Epithelial cell of proximal tubule (primary cell): ENCODE results near the gene OR9A4. TPM values are rescaled to one million over a fixed set of nuclear protein-coding genes. Genes with fewer than 3 reads are reported as not detected.

Experiments used
- DNase-seq: peaks from one replicate; pipeline ENCODE4 v3.0.0-alpha.2; 2011; ENCODE audit warnings: low read depth
- H3K4me3 ChIP-seq: 2 replicates; pipeline ENCODE4 v1.5.1; 2011; ENCODE audit warnings: low read depth, mild to moderate bottlenecking, low read length
- total RNA-seq: library from RNA; depleted of rRNA; stranded (reverse); fragments of >200 nt; gene quantifications from 2 replicates; pipeline ENCODE4 v1.2.3, GENCODE V29; 2015
- TF ChIP-seq, protein P1 (sequence below): conservative IDR thresholded peaks from 2 replicates; pipeline ENCODE4 v1.5.1; 2012; ENCODE audit warnings: low read depth, mild to moderate bottlenecking, low read length

OR9A4 gene, protein sequence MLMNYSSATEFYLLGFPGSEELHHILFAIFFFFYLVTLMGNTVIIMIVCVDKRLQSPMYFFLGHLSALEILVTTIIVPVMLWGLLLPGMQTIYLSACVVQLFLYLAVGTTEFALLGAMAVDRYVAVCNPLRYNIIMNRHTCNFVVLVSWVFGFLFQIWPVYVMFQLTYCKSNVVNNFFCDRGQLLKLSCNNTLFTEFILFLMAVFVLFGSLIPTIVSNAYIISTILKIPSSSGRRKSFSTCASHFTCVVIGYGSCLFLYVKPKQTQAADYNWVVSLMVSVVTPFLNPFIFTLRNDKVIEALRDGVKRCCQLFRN
- total RNA-seq: not detected in 2 replicates

DNA sequence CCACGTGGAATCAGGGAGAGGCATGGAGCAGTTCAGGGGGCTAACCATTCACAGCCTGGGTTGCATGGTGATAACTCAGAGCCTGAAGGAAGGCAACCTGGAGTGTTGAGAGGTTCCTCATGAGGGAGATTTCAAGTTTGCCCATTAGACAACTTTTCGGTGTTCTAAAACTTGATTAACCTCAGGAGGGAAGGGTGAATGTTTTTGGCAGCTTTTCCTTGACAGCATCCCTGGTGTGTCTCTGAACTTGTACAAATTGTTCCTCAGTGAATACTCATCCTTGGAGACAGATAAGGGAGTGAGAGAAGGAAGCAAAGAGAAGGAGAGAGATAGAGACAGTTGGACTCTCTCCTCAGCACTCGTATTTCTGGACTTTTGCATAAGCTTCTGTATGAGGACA is at the start of gene OR9A4:
Gene OR9A4, plus strand, starts transcription at position 301 of the 400 bp plus-strand sequence. CDS start 2,477 bp downstream, outside the sequence.
- no peak for DNase-seq
- TF ChIP-seq, protein P1, sequence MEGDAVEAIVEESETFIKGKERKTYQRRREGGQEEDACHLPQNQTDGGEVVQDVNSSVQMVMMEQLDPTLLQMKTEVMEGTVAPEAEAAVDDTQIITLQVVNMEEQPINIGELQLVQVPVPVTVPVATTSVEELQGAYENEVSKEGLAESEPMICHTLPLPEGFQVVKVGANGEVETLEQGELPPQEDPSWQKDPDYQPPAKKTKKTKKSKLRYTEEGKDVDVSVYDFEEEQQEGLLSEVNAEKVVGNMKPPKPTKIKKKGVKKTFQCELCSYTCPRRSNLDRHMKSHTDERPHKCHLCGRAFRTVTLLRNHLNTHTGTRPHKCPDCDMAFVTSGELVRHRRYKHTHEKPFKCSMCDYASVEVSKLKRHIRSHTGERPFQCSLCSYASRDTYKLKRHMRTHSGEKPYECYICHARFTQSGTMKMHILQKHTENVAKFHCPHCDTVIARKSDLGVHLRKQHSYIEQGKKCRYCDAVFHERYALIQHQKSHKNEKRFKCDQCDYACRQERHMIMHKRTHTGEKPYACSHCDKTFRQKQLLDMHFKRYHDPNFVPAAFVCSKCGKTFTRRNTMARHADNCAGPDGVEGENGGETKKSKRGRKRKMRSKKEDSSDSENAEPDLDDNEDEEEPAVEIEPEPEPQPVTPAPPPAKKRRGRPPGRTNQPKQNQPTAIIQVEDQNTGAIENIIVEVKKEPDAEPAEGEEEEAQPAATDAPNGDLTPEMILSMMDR: no peak
- H3K4me3 ChIP-seq: no peak within 1 kb of the TSS

DNA sequence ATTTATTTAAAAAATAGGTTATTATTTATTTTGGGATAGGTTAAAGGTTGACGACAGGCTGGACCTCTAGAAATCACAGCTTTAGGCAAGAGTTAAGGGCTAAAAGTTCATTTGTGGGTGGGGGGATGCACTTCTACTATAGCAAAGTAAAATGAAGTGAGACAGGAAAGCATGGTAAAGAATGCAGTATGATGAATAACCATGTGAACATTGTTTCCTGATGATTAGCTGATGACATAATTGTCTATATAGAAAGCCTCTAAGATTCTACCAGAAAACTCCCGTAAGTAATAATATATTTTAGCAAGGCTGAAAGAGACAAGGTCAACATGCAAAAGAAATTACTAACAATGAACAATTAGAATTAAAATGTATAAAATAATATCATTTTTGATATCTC is 49.2 kb upstream of the OR9A4 start:
- TF ChIP-seq, protein P1: no peak
- no peak overlapping the region for H3K4me3 ChIP-seq
- no peak for DNase-seq

DNA sequence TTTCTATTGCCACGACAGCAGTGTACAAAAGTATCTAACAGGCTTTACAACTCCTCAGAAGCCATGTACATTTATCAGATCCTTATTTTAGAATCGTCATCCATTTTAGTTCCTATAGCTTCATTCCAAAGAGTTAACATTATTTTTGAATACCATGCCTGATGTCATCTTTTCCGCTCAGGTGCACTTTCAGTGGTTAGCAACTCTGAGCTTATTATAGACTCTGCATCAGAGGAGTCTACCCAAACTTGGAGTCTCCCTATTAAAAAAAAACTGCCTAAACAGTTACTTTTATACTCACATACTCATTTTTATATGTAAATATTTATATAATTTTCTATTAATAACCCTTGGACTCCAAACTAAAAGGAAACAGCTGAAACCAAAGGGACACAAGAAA is 43.3 kb upstream of the OR9A4 start:
- H3K4me3 ChIP-seq: no peak overlapping the region
- DNase-seq: no peak
- TF ChIP-seq, protein P1: no peak

DNA sequence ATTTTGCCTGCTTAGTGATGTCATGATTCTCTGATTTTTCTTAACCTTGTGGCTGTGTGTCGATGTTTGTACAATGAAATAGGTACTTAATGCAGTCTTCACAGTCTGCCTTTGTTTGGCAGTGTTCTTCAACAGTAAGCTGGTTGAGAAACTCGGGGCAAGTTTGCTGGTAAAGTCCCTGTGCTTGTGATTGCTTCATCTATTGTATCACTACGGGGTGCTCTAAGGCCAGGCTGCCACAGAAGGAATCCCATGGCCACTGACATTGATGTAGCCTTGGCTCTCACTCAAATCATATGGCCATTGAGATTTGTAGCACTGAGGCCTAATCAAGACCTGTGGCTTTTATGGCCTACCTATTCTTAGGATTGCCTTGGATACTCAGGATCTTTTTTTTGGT is 41.4 kb upstream of the OR9A4 start:
- TF ChIP-seq, protein P1: no peak
- no peak overlapping the region for H3K4me3 ChIP-seq
- DNase-seq: no peak

GRCh38 chr7:141875453-141875852 is 40.7 kb upstream of the OR9A4 start:
- TF ChIP-seq, protein P1: no peak
- H3K4me3 ChIP-seq: no peak overlapping the region

DNA sequence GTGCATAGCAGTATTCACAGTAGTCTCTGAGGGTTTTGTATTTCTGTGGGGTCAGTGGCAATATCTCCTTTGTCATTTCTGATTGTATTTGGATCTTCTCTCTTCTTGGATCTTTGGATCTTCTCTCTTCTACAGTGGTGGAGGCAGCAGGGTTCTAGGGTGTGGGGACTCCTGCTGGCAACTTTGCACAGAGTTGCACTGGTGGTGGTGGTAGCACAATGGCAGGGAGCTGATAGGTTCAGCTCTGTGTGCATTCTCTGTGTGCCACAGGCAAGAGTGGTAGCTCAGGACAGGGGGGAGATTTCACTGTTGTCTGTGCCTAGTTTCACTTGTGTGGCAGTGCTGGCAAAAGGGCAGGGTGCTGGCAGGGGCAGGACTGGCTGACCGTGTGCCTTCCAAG is 39.8 kb upstream of the OR9A4 start:
- no peak for DNase-seq
- TF ChIP-seq, protein P1: no peak
- H3K4me3 ChIP-seq: no peak overlapping the region

More at GRCh38 chr7:141875453-141875852, 40.7 kb upstream of the OR9A4 start:
- DNase-seq: no peak

GRCh38 chr7:141877365-141877764 is 38.8 kb upstream of the OR9A4 start:
- H3K4me3 ChIP-seq: no peak overlapping the region
- TF ChIP-seq, protein P1: no peak
- DNase-seq: no peak
